Suppressor macrophage treated with lipopolysaccharide for 1 hour (primary cell): Measurements from ENCODE around the gene GRID2IP.
A peak's percentile ranks its signal among the peaks of the same experiment; 100 is the strongest.

ENCODE experiments used
- DNase-seq, 3 donors: peaks; one replicate each; pipeline ENCODE4 v3.0.0-alpha.2; 2020 to 2022

The GRID2IP gene

GRCh38 chr7:6516387-6516983 lies 34.8 kb downstream of the GRID2IP start:
- peak; percentile 87 to 92 (median 91) for DNase-seq

- no peak for DNase-seq
Observed at GRCh38 chr7:6513541-6513940, 37.7 kb downstream of the GRID2IP start.

GRCh38 chr7:6512892-6513291 lies 38.4 kb downstream of the GRID2IP start:
- DNase-seq = no peak

GRCh38 chr7:6510476-6511133 lies 40.7 kb downstream of the GRID2IP start:
- DNase-seq = no peak

GRCh38 chr7:6508950-6509349 lies 42.3 kb downstream of the GRID2IP start:
- no peak for DNase-seq

GRCh38 chr7:6508539-6508938 lies 42.7 kb downstream of the GRID2IP start:
- DNase-seq = no peak

GRCh38 chr7:6507906-6508305 lies 43.4 kb downstream of the GRID2IP start:
- DNase-seq = no peak

- DNase-seq = no peak
Observed at GRCh38 chr7:6505685-6506559, 45.3 kb downstream of the GRID2IP start.

GRCh38 chr7:6504996-6505395 lies 46.3 kb downstream of the GRID2IP start:
- DNase-seq = no peak

- DNase-seq = no peak
Observed at GRCh38 chr7:6502886-6503285, 48.4 kb downstream of the GRID2IP start.

- DNase-seq = no peak
Observed at GRCh38 chr7:6501586-6502564, 49.4 kb downstream of the GRID2IP start.

- no peak for DNase-seq
Observed at GRCh38 chr7:6500691-6501090, 50.6 kb downstream of the GRID2IP start.

- no peak for DNase-seq
Observed at GRCh38 chr7:6497994-6498393, 53.3 kb downstream of the GRID2IP start.

GRCh38 chr7:6497637-6497905 lies 53.7 kb downstream of the GRID2IP start:
- no peak for DNase-seq

GRCh38 chr7:6496842-6497636 lies 54.2 kb downstream of the GRID2IP start:
- no peak for DNase-seq

- no peak for DNase-seq
Observed at GRCh38 chr7:6495597-6496262, 55.5 kb downstream of the GRID2IP start.

GRCh38 chr7:6494365-6494764 lies 56.9 kb downstream of the GRID2IP start:
- no peak for DNase-seq

- no peak for DNase-seq
Observed at GRCh38 chr7:6491194-6491593, 60.1 kb downstream of the GRID2IP start.

- peak in 1 of 3 donors; percentile 6 for DNase-seq
Observed at GRCh38 chr7:6489612-6490011, 61.6 kb downstream of the GRID2IP start.

GRCh38 chr7:6487184-6487545 lies 64.1 kb downstream of the GRID2IP start:
- DNase-seq = no peak

GRCh38 chr7:6486438-6487183 lies 64.7 kb downstream of the GRID2IP start:
- DNase-seq = no peak
